Omental fat pad (tissue), 4 donors: ENCODE measurements around the gene KIF5A. TPM values are rescaled to one million over a fixed set of nuclear protein-coding genes. Genes with fewer than 3 reads are reported as not detected.

Experiments used
- ATAC-seq: fragments of 150-250 bp; one replicate; pipeline ENCODE4 v1.9.1; 2016; ENCODE audit warnings: mild to moderate bottlenecking, moderate library complexity; ENCODE audit not compliant: low FRiP score
- DNase-seq: peaks from one replicate; pipeline ENCODE4 v3.0.0-alpha.2; 2019; ENCODE audit warnings: low spot score
- total RNA-seq, 4 donors: library from RNA; depleted of rRNA; stranded (reverse); fragments of >200 nt; gene quantifications; one replicate each; pipeline ENCODE4 v1.1.0, GENCODE V29; 2016
- TF ChIP-seq, protein P1 (sequence below), 3 donors: fragments of 450-650 bp; IDR thresholded peaks; one replicate each; pipeline ENCODE4 v1.5.1; 2016 to 2017; ENCODE audit warnings: antibody characterized with exemption in 3 of 3, mild to moderate bottlenecking in 3 of 3, moderate library complexity in 2 of 3

Gene KIF5A
- total RNA-seq, 4 donors from 2014 or later: 0.09 to 0.13 TPM; not detected in 2

DNA sequence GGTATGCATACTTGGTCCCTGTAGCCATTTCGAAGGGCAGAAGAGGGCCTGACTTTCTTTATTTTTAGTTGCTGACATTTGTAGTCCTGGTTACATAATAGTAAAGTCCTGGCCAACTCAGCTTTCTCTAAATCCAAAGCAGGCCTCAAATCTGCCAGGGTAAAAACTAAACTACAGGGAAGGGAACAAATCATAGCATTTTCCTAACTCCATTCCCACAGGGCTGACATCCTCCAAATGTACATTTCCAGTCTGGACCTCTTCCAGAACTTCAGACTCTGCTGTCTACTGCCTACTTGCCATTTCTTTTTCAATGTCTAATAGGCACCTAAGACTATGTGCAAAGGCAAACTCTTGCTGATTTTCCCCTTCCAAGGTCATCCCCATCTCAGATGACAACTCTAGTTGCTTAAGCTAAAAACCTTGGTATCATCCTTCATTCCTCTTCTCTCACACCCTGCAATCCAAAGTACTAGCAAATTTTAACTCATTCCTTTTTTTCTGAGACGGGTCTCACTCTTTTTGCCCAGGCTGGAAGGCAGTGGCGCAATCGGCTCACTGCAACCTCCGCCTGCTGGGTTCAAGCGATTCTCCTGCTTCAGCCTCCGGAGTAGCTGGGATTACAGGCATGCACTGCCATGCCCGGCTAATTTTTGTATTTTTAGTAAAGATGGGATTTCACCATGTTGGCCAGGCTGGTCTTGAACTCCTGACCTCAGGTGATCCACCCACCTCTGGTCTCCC is 31.5 kb upstream of the KIF5A start:
- TF ChIP-seq, protein P1, sequence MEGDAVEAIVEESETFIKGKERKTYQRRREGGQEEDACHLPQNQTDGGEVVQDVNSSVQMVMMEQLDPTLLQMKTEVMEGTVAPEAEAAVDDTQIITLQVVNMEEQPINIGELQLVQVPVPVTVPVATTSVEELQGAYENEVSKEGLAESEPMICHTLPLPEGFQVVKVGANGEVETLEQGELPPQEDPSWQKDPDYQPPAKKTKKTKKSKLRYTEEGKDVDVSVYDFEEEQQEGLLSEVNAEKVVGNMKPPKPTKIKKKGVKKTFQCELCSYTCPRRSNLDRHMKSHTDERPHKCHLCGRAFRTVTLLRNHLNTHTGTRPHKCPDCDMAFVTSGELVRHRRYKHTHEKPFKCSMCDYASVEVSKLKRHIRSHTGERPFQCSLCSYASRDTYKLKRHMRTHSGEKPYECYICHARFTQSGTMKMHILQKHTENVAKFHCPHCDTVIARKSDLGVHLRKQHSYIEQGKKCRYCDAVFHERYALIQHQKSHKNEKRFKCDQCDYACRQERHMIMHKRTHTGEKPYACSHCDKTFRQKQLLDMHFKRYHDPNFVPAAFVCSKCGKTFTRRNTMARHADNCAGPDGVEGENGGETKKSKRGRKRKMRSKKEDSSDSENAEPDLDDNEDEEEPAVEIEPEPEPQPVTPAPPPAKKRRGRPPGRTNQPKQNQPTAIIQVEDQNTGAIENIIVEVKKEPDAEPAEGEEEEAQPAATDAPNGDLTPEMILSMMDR (IDR thresholded peaks at IDR 0.05): no peak
- no peak for ATAC-seq
- no peak for DNase-seq

DNA sequence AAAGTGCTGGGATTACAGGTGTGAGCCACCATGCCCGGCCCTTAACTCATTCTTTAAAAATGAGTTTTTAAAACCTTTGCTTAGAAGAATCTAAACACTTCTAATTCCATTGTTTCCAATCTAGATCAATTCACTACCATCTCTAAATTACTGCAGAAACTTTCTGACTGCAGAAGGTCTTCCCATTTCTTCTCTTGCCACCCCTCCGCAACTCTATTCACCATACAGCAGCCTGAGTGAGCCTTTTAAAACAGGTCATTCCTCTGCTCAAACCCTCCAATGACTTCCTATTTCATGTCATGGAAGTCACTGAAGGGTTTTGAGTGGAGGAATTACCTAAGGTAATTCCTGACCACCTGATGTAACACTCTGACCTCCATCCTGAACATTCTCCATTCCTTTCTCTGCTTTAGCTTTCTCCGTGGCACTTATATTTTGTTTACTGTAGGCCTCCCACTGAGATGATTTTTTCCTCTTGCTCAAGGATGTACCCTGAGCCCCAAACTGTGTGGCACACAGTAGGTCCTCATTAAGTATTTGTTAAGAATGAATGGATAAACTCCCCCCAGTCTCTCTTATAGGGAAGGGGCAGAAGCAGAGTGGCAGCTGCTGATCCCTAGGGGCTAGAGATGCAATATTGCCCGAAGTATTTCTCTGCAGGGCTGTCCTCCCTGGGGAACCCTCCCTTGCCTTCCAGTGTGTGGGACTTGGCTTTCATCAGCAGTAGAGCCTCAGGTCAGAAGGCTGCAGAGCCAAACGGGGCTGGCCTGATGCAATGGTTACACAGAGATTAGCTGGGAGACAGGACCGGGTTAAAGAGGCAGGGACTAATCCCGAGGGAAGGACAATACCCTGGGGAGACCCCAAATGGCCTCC is 30.7 kb upstream of the KIF5A start:
- DNase-seq (no peak), ATAC-seq (no peak)
- TF ChIP-seq, protein P1 (IDR thresholded peaks at IDR 0.05): no peak

DNA sequence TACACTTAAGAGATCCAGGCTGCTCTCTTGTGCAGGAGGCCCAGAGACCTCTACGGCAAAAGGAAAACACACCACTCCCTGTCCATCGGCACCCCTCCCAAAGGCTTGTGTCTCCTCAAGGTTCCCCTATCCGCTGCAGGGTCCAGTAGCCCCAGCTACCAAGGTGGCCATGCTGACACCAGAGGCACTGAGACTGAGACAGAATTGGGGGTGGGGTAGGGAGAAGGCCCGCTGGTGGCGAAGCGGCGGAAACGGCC is 30.1 kb upstream of the KIF5A start:
- TF ChIP-seq, protein P1 (IDR thresholded peaks at IDR 0.05): no peak
- DNase-seq: no peak

DNA sequence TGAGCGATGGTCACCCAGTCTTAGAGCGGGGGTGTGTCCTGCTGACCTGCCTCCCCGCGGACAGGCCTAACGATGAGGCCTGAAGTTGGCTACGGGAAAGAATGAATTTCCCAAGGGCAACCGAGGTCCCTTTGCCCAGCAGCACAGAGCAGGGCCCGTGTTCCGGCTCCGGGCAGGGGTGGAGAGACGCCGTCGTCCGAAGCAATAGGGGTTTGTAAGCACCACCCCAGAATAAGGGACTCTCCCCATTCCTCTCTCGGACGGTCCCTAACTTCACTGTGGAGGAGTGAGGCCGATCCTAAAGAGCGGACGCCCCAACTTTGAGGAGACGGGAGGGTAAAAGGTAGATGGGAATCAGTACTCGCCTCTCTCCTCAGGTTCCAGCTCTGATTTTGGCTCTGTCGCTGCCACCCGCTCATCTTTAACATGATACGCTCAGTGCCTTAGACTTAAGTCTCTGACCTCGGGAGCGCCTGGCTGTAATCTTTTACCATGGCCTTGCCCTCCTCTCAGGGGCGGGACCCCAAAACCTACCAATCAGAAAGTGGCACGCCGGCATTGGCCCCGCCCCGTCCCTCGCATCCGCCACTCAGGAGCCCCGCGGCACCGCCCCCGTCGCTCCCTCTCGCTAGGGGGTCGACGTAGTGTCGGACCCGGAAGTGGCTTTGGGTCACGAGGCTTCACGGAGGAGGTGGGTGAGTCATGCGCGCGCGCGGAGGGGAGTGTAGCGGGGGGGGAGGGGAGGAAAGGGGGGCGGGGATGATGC is 29.6 kb upstream of the KIF5A start, which contains the start of gene DDIT3:
DDIT3 (minus strand) TSS at position 462 of the 766 bp plus-strand sequence. CDS start 3,108 bp downstream, outside the sequence.
- DNase-seq: peak; percentile 98
- TF ChIP-seq, protein P1 (IDR thresholded peaks at IDR 0.05): no peak
- ATAC-seq: peak; percentile 92

More for the DNA sequence above, 30.1 kb upstream of the KIF5A start:
- no peak for ATAC-seq

DNA sequence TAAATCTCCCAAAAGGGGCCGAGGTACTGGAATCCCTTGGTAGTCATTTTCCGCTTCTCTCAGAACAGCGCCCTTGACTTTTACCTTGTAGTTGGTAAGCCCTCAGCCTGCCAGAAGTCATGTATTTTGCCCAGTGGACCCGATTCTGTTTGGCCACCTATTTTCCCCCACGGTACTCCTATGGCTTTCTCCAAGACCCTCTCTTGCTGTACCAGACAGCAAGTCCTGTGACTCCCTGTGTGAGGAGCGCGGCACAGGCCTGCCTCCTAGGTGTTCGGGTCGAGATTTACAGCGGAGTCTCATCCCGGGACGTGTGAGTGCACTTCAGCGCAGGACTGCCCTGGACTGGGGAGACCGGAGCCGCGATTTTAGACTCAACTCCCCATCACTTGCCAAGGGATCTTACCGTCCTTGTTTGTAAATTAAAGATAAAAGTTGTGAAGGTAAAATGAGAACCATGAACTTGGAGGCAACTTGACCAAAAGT is 28.3 kb upstream of the KIF5A start:
- TF ChIP-seq, protein P1 (IDR thresholded peaks at IDR 0.05): no peak
- DNase-seq (no peak), ATAC-seq (no peak)

DNA sequence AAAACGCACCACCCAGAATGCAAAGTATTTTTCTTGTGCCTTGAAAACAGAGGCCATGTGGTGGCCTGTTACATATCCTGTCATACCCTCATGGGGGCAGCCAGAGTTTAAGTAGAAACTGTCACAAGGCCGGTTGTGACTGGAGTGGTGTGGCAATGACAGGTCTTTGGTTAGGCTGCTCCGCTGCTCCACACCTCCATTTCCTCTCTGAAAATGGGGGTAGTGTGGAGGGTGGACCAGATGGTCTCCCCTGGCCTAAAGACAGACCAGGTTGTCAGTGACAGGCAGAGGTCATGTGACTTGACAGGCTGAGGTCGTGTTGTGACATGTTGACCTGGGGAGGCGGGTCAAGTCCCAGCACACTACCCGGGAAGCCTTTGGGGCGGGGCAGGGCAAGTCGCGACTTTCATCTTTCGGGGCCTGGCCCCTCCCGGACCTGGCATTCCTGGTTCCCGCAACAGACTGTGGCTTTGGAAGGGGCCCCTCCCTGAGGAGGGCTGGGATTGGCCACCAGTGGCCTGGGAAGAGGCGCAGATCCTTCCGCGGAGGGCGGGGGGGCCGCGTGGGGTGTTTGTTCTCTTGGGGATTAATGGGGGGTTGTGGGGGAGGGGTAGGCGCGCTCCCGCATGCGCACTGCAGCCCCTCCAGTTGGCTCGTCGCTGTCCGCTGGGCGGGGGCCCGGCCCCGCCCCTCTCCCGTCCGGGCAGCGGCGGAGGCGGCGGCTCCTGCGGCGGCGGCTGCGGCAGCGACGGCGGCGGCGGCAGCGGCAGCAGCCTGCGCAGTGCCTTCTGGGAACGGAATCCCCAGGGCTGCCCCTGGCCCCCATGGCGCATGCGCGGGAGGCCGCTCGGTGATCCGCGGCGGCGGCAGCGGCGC is 27.6 kb upstream of the KIF5A start, which contains the start of gene MBD6:
MBD6 (plus strand) TSS at position 814 of the 876 bp plus-strand sequence. CDS start 1,480 bp downstream, outside the sequence.
- DNase-seq: peak; percentile 74
- TF ChIP-seq, protein P1 (IDR thresholded peaks at IDR 0.05): no peak
- ATAC-seq: peak; percentile 75
